Measurements from ENCODE around the gene ZBTB46.

Gene ZBTB46

GRCh38 chr20:63737695-63737944, 93.4 kb downstream of the ZBTB46 start:
- Histone ChIP-seq H3K9ac (ENCODE audit: low read length in 5 of 5) (no peak overlapping the region), H3K36me3 (ENCODE audit: control insufficient read depth in 5 of 5, insufficient read depth in 5 of 5, low read length in 5 of 5) (peaks cover 0 to 45% (median 30%) of the 10 kb centered on the region in 5 donors), H3K4me3 (ENCODE audit: low read depth in 1 of 5, low read length in 5 of 5) (peak overlapping the region in 3 of 5 donors; percentile 6 to 71 (median 39)), H3K27me3 (ENCODE audit: control insufficient read depth in 5 of 5, insufficient read depth in 4 of 5, low read length in 5 of 5) (no peaks in the 10 kb centered on the region), H3K4me1 (ENCODE audit: control insufficient read depth in 5 of 5, insufficient read depth in 5 of 5, low read length in 5 of 5) (peaks cover 2 to 54% (median 37%) of the 10 kb centered on the region in 5 donors), H3K9me3 (ENCODE audit: control insufficient read depth in 5 of 5, low read length in 5 of 5) (no peaks in the 10 kb centered on the region), H3K27ac (ENCODE audit: low read depth, low read length) (no peak overlapping the region)

- H3K4me1 ChIP-seq (ENCODE audit: control insufficient read depth in 5 of 5, insufficient read depth in 5 of 5, low read length in 5 of 5): peaks cover 2 to 49% (median 35%) of the 10 kb centered on the region in 5 donors
These were observed 94.0 kb downstream of the ZBTB46 start for GRCh38 chr20:63736893-63737694.

DNA sequence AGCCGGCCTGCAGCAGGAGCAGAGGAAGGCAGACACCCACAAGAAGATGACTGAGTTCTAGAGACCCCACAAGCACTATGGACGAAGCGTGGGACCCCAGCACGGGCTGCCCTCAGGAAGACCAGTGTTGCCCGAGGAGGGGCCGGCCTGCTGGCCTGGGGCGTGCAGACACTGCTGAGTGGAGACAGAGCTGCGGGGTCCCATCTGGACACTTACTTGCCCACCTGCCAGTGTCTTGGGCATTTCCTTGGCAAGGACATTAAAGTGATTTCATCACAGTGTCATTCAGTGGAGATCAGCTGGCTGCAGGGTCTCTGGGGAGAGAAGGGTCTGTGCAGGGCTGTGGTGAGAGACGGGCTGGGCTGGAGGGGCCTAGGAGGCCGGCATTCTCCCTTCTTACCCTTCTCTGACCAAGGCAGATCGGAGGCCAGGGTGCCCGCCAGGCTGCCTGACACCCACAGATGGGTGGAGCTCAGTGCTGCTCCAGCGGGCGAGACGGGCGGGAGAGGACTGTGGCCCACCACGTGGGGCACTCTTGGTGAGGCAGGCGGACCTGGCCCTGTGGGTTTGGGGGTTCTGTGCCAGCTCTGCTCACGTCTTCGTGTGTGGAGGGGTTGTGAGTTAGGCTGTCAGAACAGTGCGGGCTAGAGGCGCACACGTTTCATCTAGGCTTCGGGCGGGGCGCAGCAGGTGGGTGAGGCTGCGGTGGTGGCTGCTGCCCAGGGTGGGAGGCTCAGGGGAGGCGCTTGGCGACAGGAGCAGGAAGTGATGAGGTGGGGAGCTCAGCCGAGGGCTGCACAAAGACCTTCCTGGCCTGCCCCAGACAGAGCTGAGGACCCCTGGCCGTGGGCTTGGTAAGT, 95.0 kb downstream of the ZBTB46 start, which contains the start of gene LIME1:
Gene LIME1, plus strand, starts transcription at position 806 of the 860 bp plus-strand sequence. CDS start 886 bp downstream, outside the sequence.
- Histone ChIP-seq H3K9ac (ENCODE audit: low read length in 5 of 5) (no peak within 1 kb of the TSS), H3K4me1 (ENCODE audit: control insufficient read depth in 5 of 5, insufficient read depth in 5 of 5, low read length in 5 of 5) (peaks cover 2 to 39% (median 25%) of the 10 kb centered on the region in 5 donors), H3K27ac (ENCODE audit: low read depth, low read length) (no peak within 1 kb of the TSS), H3K27me3 (ENCODE audit: control insufficient read depth in 5 of 5, insufficient read depth in 4 of 5, low read length in 5 of 5) (no peaks in the 10 kb centered on the region), H3K4me3 (ENCODE audit: low read depth in 1 of 5, low read length in 5 of 5) (peak within 1 kb of the TSS in 2 of 5 donors; percentile 6 to 32), H3K36me3 (ENCODE audit: control insufficient read depth in 5 of 5, insufficient read depth in 5 of 5, low read length in 5 of 5) (peaks cover 0 to 47% (median 29%) of the 10 kb centered on the region in 5 donors), H3K9me3 (ENCODE audit: control insufficient read depth in 5 of 5, low read length in 5 of 5) (no peaks in the 10 kb centered on the region)

More at GRCh38 chr20:63736893-63737694, 94.0 kb downstream of the ZBTB46 start:
- H3K4me3 ChIP-seq (ENCODE audit: low read depth in 1 of 5, low read length in 5 of 5): peak overlapping the region in 2 of 5 donors; percentile 6 to 32
- peaks cover 0 to 41% (median 29%) of the 10 kb centered on the region in 5 donors for H3K36me3 ChIP-seq (ENCODE audit: control insufficient read depth in 5 of 5, insufficient read depth in 5 of 5, low read length in 5 of 5)
- no peaks in the 10 kb centered on the region for H3K27me3 ChIP-seq (ENCODE audit: control insufficient read depth in 5 of 5, insufficient read depth in 4 of 5, low read length in 5 of 5)
- H3K27ac ChIP-seq (ENCODE audit: low read depth, low read length): no peak overlapping the region
- no peak overlapping the region for H3K9ac ChIP-seq (ENCODE audit: low read length in 5 of 5)
- no peaks in the 10 kb centered on the region for H3K9me3 ChIP-seq (ENCODE audit: control insufficient read depth in 5 of 5, low read length in 5 of 5)

GRCh38 chr20:63734946-63735858, 95.9 kb downstream of the ZBTB46 start:
- H3K27ac ChIP-seq (ENCODE audit: low read depth, low read length): no peak overlapping the region

GRCh38 chr20:63734111-63734945, 96.7 kb downstream of the ZBTB46 start:
- H3K27ac ChIP-seq (ENCODE audit: low read depth, low read length): no peak overlapping the region

More at GRCh38 chr20:63734946-63735858, 95.9 kb downstream of the ZBTB46 start:
- H3K9me3 ChIP-seq (ENCODE audit: control insufficient read depth in 5 of 5, low read length in 5 of 5): no peaks in the 10 kb centered on the region
- H3K36me3 ChIP-seq (ENCODE audit: control insufficient read depth in 5 of 5, insufficient read depth in 5 of 5, low read length in 5 of 5): peaks cover 0 to 51% (median 29%) of the 10 kb centered on the region in 5 donors
- no peak overlapping the region for H3K4me3 ChIP-seq (ENCODE audit: low read depth in 1 of 5, low read length in 5 of 5)
- H3K4me1 ChIP-seq (ENCODE audit: control insufficient read depth in 5 of 5, insufficient read depth in 5 of 5, low read length in 5 of 5): peaks cover 2 to 33% (median 16%) of the 10 kb centered on the region in 5 donors
- H3K9ac ChIP-seq (ENCODE audit: low read length in 5 of 5): no peak overlapping the region
- no peaks in the 10 kb centered on the region for H3K27me3 ChIP-seq (ENCODE audit: control insufficient read depth in 5 of 5, insufficient read depth in 4 of 5, low read length in 5 of 5)

DNA sequence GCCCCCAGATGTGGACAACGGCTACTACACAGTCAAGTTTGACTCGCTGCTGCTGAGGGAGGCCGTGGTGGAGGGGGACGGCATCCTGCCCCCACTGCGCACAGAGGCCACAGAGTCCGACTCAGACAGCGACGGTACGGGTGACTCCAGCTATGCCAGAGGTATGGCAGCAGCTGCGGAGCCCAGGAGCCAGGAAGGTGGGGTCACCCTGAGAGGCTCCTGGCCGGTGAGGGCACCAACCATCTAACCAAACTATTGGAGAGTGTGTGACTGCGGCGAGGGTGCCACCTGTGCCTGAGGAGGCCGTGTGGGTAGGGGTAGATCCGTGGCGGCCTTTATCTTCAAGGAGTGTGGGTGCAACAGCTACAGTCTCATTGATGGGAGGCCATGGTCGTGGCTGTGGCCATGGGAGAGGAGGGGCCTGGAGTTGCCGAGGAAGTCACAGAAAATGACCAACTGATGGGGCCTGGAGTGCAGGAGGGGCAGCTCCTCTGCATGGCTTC, 97.4 kb downstream of the ZBTB46 start:
- Histone ChIP-seq H3K4me1 (ENCODE audit: control insufficient read depth in 5 of 5, insufficient read depth in 5 of 5, low read length in 5 of 5) (peaks cover 2 to 26% (median 10%) of the 10 kb centered on the region in 5 donors), H3K27ac (ENCODE audit: low read depth, low read length) (no peak overlapping the region), H3K4me3 (ENCODE audit: low read depth in 1 of 5, low read length in 5 of 5) (no peak overlapping the region), H3K9ac (ENCODE audit: low read length in 5 of 5) (no peak overlapping the region), H3K9me3 (ENCODE audit: control insufficient read depth in 5 of 5, low read length in 5 of 5) (no peaks in the 10 kb centered on the region), H3K27me3 (ENCODE audit: control insufficient read depth in 5 of 5, insufficient read depth in 4 of 5, low read length in 5 of 5) (no peaks in the 10 kb centered on the region), H3K36me3 (ENCODE audit: control insufficient read depth in 5 of 5, insufficient read depth in 5 of 5, low read length in 5 of 5) (peaks cover 0 to 51% (median 29%) of the 10 kb centered on the region in 5 donors)

More at GRCh38 chr20:63734111-63734945, 96.7 kb downstream of the ZBTB46 start:
- H3K9ac ChIP-seq (ENCODE audit: low read length in 5 of 5): no peak overlapping the region
- H3K27me3 ChIP-seq (ENCODE audit: control insufficient read depth in 5 of 5, insufficient read depth in 4 of 5, low read length in 5 of 5): no peaks in the 10 kb centered on the region
- no peak overlapping the region for H3K4me3 ChIP-seq (ENCODE audit: low read depth in 1 of 5, low read length in 5 of 5)
- H3K9me3 ChIP-seq (ENCODE audit: control insufficient read depth in 5 of 5, low read length in 5 of 5): no peaks in the 10 kb centered on the region
- peaks cover 2 to 33% (median 16%) of the 10 kb centered on the region in 5 donors for H3K4me1 ChIP-seq (ENCODE audit: control insufficient read depth in 5 of 5, insufficient read depth in 5 of 5, low read length in 5 of 5)
- peaks cover 0 to 51% (median 29%) of the 10 kb centered on the region in 5 donors for H3K36me3 ChIP-seq (ENCODE audit: control insufficient read depth in 5 of 5, insufficient read depth in 5 of 5, low read length in 5 of 5)

DNA sequence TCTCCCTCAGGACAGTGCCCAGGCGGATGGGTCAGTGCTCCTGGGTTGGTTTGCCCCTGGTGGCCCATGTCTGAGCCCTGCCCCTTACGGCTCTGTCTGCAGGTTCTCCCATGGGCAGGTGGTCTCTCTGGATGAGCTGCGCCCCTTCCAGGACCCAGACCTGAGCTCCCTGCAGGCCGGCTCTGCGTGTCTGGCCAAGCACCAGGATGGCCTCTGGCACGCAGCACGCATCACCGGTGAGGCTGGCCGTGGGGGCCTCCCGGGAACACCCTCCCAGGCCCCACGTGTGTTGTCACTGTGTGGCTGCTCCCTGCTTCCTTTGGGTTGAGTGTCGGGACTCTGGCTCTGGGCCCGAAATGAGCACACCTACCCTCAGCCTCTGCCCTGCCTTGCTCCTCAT, 97.9 kb downstream of the ZBTB46 start:
- H3K27ac ChIP-seq (ENCODE audit: low read depth, low read length): no peak overlapping the region
- no peak overlapping the region for H3K9ac ChIP-seq (ENCODE audit: low read length in 5 of 5)
- no peak overlapping the region for H3K4me3 ChIP-seq (ENCODE audit: low read depth in 1 of 5, low read length in 5 of 5)
- no peaks in the 10 kb centered on the region for H3K27me3 ChIP-seq (ENCODE audit: control insufficient read depth in 5 of 5, insufficient read depth in 4 of 5, low read length in 5 of 5)
- H3K4me1 ChIP-seq (ENCODE audit: control insufficient read depth in 5 of 5, insufficient read depth in 5 of 5, low read length in 5 of 5): peaks cover 2 to 21% (median 5%) of the 10 kb centered on the region in 5 donors
- H3K36me3 ChIP-seq (ENCODE audit: control insufficient read depth in 5 of 5, insufficient read depth in 5 of 5, low read length in 5 of 5): peaks cover 0 to 53% (median 29%) of the 10 kb centered on the region in 5 donors
- H3K9me3 ChIP-seq (ENCODE audit: control insufficient read depth in 5 of 5, low read length in 5 of 5): no peaks in the 10 kb centered on the region

DNA sequence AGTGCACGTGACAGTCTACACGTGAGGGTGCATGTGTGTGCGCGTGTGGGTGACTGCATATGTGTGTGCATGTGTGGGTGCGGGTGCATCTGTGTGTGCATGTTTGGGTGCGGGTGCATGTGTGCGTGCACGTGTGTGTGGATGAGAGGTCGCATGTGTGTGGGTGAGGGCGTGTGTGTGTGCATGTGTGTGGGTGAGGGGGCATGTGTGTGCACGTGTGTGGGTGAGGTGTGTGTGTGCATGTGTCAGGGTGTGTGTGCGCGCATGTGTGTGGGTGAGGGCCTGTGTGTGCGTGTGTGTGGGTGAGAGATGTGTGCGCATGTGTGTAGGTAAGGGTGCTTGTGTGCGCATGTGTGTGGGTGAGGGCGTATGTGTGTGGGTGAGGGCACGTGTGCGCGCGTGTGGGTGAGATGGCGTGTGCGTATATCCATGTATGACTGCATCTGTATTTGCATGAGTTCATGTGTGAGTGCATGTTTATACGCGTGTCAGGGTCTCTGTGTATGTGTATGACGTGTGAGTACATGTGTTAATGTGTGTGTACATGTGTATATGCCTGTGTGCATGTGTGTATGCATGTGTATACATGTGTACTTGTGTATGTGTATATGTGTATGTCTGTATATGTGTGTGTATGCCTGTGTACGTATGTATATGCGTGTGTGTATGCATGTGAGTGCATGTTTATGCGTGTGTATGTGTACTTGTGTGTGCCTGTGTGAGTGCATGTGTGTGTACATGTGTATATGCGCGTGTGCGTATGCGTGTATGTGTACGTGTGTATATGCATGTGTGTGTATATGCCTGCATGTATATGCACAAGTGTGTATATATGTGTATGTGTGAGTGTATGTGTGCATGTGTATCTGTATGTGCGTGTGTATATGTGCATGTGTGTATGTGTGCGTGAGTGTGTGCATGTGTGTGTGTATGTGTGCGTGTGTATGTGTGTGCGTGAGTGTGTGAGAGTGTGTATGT, 98.7 kb downstream of the ZBTB46 start:
- Histone ChIP-seq H3K9me3 (ENCODE audit: control insufficient read depth in 5 of 5, low read length in 5 of 5) (no peaks in the 10 kb centered on the region), H3K4me1 (ENCODE audit: control insufficient read depth in 5 of 5, insufficient read depth in 5 of 5, low read length in 5 of 5) (peaks cover 2 to 14% (median 3%) of the 10 kb centered on the region in 5 donors), H3K4me3 (ENCODE audit: low read depth in 1 of 5, low read length in 5 of 5) (no peak overlapping the region), H3K27ac (ENCODE audit: low read depth, low read length) (no peak overlapping the region), H3K9ac (ENCODE audit: low read length in 5 of 5) (no peak overlapping the region), H3K36me3 (ENCODE audit: control insufficient read depth in 5 of 5, insufficient read depth in 5 of 5, low read length in 5 of 5) (peaks cover 0 to 54% (median 29%) of the 10 kb centered on the region in 5 donors), H3K27me3 (ENCODE audit: control insufficient read depth in 5 of 5, insufficient read depth in 4 of 5, low read length in 5 of 5) (no peaks in the 10 kb centered on the region)

Data from subcutaneous abdominal adipose tissue (tissue), 5 donors.